AG10803 (cell line): ENCODE results near the gene STK17A.
"Not testable (repeated sequence)": the region's sequence is repeated elsewhere in the genome, so short reads cannot be mapped to it uniquely, and the experiment has no call there.

Experiments used
- DNase-seq: peaks from one replicate; pipeline ENCODE4 v3.0.0; 2010; ENCODE audit warnings: low read depth
- H3K4me3 ChIP-seq: 2 replicates; pipeline ENCODE4 v1.5.1; 2011; ENCODE audit warnings: mild to moderate bottlenecking, low read length, control low read depth
- CTCF ChIP-seq: conservative IDR thresholded peaks from 2 replicates; pipeline ENCODE4 v1.5.1; 2011; ENCODE audit warnings: mild to moderate bottlenecking, low read length, control low read depth, inconsistent platforms

The STK17A gene

DNA sequence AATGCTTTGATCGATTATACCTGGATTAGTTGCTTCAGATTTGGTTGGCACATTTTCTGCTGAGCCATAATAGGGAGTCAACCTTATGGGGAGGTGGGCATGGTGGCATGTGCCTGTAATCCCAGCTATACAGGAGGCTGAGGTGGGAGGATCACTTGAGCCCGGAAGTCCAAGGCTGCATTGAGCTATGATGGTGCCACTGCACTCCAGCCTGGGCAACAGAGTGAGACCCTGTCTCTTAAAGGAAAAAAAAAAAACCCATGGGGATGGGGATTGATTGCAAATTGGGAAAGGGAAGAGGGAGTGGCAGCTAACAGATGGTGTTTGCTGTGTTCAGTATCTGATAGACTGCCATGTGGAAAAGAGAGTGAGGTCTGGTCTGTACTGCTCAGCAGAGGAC, 11.1 kb downstream of the STK17A start:
- no peak for TF ChIP-seq CTCF
- no peak overlapping the region for H3K4me3 ChIP-seq
- no peak for DNase-seq

GRCh38 chr7:43596426-43596825, 13.5 kb downstream of the STK17A start:
- not testable (repeated sequence) for DNase-seq, H3K4me3 ChIP-seq

- H3K4me3 ChIP-seq: no peak overlapping the region
- TF ChIP-seq CTCF: no peak
- no peak for DNase-seq
These were observed 17.1 kb downstream of the STK17A start for GRCh38 chr7:43600056-43600455.

- no peak for TF ChIP-seq CTCF
- no peak for DNase-seq
- no peak overlapping the region for H3K4me3 ChIP-seq
These were observed 19.3 kb downstream of the STK17A start for GRCh38 chr7:43602256-43602655.

GRCh38 chr7:43604251-43604650, 21.3 kb downstream of the STK17A start:
- no peak for TF ChIP-seq CTCF
- no peak overlapping the region for H3K4me3 ChIP-seq
- DNase-seq: no peak

DNA sequence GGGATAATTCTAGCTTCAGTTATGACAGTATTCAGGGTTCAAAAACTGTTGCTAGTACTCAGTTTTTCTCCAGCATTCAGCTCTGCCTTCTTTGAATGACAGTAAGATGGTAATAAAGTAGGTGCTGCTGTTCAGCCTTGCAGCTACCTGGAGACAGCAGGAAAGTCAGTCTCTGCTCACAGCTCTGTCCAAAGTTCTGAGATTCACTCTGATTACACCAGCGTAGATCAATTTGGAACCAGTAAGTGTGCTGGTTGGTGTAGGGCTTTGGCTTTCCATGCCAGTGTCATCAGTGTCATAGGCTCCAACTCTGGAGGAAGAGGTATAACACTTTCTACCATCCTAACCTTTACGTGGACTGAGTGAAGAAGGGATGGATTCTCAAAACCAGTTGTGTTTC, 26.2 kb downstream of the STK17A start:
- TF ChIP-seq CTCF: no peak
- no peak for DNase-seq
- H3K4me3 ChIP-seq: no peak overlapping the region

DNA sequence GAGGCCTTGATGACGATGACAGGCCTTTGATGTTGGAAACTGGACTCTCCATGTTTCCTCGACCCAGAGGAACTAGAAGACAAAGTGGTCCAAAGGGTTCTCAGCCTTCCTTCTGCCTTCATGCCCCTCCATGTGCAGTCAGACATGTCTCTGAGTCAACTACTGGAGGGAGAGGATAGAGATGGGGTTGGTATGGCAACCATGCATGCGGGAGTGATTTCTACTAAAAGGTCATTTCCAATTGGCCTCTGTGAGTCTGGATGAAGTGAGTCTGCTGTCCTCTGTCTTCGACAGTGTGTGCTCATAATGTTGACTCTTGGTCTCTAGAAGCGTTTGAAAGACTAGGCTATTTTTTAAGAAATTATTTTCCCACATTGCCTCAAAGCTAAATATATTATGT, 29.2 kb downstream of the STK17A start:
- no peak for TF ChIP-seq CTCF
- DNase-seq: no peak
- H3K4me3 ChIP-seq: no peak overlapping the region
